ENCODE data around the gene PRR20A. TPM values are rescaled to one million over a fixed set of nuclear protein-coding genes. Genes with fewer than 3 reads are reported as not detected.

The PRR20A gene
- total and polyA plus RNA-seq, 2 donors (not counting 3 experiments of a cell fraction or from before 2014, with no cell fraction given), result not detected

Small RNA genes lying within 50 kb of the gene (small RNA-seq; reads per million reads assigned to genes)
- gene PRR20FP (ENCODE audit: insufficient read depth, insufficient read length, low read depth, low replicate concordance), result not detected

Other genes with a start within 250 kb of the PRR20A start
- not detected in 2 replicates for gene PRR20B, start 6.6 kb downstream of the PRR20A start, total RNA-seq
- not detected in 2 replicates for gene PRR20B, start 6.6 kb downstream of the PRR20A start, polyA plus RNA-seq
- not detected in 2 replicates for gene PRR20C, start 13.1 kb downstream of the PRR20A start, total RNA-seq
- not detected in 2 replicates for gene PRR20C, start 13.1 kb downstream of the PRR20A start, polyA plus RNA-seq
- gene PRR20D, start 19.7 kb downstream of the PRR20A start, total RNA-seq, result not detected in 2 replicates
- gene PRR20D, start 19.7 kb downstream of the PRR20A start, polyA plus RNA-seq, result not detected in 2 replicates
- gene PRR20E, start 26.3 kb downstream of the PRR20A start, total RNA-seq, result not detected in 2 replicates
- gene PRR20E, start 26.3 kb downstream of the PRR20A start, polyA plus RNA-seq, result not detected in 2 replicates

Data from endothelial cell of umbilical vein (primary cell).